Activated T-cell treated with anti-CD3 and anti-CD28 coated beads for 1 hour (primary cell): ENCODE results near the gene KRT83.
"Not testable (repeated sequence)": the region's sequence is repeated elsewhere in the genome, so short reads cannot be mapped to it uniquely, and the experiment has no call there.

Experiments
- DNase-seq: peaks from one replicate; pipeline ENCODE4 v3.0.0-alpha.2; 2020; ENCODE audit warnings: low read depth

KRT83 gene

GRCh38 chr12:52331833-52332232 is 10.6 kb upstream of the KRT83 start:
- DNase-seq: no peak

- DNase-seq: no peak
Measured at GRCh38 chr12:52331039-52331438, 9.8 kb upstream of the KRT83 start.

- no peak for DNase-seq
Measured at GRCh38 chr12:52327830-52328500, 6.8 kb upstream of the KRT83 start.

- peak; percentile 61 for DNase-seq
Measured at GRCh38 chr12:52327052-52327829, 6.0 kb upstream of the KRT83 start.

GRCh38 chr12:52324153-52324444 is 2.9 kb upstream of the KRT83 start:
- no peak for DNase-seq

- DNase-seq: no peak
Measured at GRCh38 chr12:52323416-52324152, 2.4 kb upstream of the KRT83 start.

- DNase-seq: no peak
Measured at GRCh38 chr12:52323001-52323400, 1.8 kb upstream of the KRT83 start.

GRCh38 chr12:52322069-52322468 is 871 bp upstream of the KRT83 start:
- no peak for DNase-seq

GRCh38 chr12:52321418-52321817 is 220 bp upstream of the KRT83 start:
- no peak for DNase-seq

GRCh38 chr12:52319097-52319496 is 2.1 kb downstream of the KRT83 start:
- DNase-seq: no peak

GRCh38 chr12:52318241-52318990 is 2.8 kb downstream of the KRT83 start:
- DNase-seq: no peak

- no peak for DNase-seq
Measured at GRCh38 chr12:52317468-52318052, 3.6 kb downstream of the KRT83 start.

- DNase-seq: no peak
Measured at GRCh38 chr12:52316701-52317100, 4.5 kb downstream of the KRT83 start.

- DNase-seq: no peak
Measured at GRCh38 chr12:52316290-52316689, 4.9 kb downstream of the KRT83 start.

- not testable (repeated sequence) for DNase-seq
Measured at GRCh38 chr12:52315721-52316120, 5.5 kb downstream of the KRT83 start.

GRCh38 chr12:52314511-52314910 is 6.7 kb downstream of the KRT83 start:
- DNase-seq: no peak

GRCh38 chr12:52313926-52314325 is 7.3 kb downstream of the KRT83 start:
- no peak for DNase-seq

GRCh38 chr12:52313461-52313860 is 7.7 kb downstream of the KRT83 start:
- no peak for DNase-seq

GRCh38 chr12:52312086-52312485 is 9.1 kb downstream of the KRT83 start:
- no peak for DNase-seq

- DNase-seq: no peak
Measured at GRCh38 chr12:52311285-52311648, 9.9 kb downstream of the KRT83 start.

GRCh38 chr12:52310622-52311284 is 10.4 kb downstream of the KRT83 start:
- no peak for DNase-seq
